Activated T-cell treated with anti-CD3 and anti-CD28 coated beads for 1 hour (primary cell): ENCODE data around the gene RPTOR.

Experiments used
- DNase-seq: peaks from one replicate; pipeline ENCODE4 v3.0.0-alpha.2; 2020; ENCODE audit warnings: low read depth

Gene RPTOR

DNA sequence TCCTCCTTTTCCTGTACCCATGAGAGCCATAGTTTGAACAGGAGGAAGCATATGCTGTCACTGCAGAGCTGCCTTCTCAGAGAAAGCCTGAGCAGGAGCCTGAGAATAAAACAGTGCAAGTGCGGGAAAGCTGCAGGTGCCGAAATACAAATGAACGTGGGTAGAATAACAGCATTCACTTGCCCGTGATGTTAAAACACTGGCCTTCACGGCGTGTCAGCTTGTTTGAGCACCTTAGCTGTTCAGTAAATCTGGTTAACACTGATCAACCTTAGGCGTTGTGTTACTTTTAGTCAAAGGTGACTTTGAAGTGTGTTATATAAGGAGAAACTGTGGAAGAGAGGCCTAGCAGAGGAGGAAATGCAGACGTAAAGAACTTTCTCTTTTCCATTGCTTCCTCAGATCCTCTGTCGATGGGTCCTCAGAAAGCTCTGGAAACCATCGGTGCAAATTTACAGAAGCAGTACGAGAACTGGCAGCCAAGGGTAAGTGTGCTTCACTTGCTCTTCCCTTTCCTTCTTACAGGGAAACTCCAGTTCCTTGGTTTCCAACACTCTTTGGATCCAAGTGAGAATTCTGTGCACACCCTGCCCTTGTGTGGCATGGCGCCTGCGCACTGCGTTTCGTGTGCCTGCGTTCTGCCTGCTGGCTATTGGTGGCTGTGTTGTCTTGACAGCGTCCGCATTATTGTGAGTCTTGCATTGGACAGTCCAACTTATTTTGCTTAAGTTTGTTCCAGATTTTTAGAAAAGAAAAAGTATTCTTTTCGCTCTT, 98.9 kb downstream of the RPTOR start:
- no peak for DNase-seq

DNA sequence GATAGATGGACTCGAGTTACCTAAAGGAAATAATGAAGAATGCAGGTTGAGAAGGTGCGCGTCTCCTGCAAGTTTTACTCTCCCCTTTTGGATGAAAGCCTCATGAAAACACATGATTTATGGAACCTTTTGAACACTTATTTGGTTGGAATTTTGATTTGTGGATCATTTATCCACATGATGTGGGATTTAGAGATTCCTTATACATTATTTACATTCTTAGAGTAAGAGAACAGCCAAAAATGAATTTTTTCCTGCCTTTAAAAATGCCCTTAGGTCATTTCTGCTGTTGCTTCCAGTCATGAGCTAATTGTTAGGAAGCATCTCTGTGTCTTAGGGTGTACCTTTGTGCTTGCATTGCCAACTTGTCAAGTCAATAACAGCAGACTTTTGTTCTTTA, 99.9 kb downstream of the RPTOR start:
- no peak for DNase-seq

DNA sequence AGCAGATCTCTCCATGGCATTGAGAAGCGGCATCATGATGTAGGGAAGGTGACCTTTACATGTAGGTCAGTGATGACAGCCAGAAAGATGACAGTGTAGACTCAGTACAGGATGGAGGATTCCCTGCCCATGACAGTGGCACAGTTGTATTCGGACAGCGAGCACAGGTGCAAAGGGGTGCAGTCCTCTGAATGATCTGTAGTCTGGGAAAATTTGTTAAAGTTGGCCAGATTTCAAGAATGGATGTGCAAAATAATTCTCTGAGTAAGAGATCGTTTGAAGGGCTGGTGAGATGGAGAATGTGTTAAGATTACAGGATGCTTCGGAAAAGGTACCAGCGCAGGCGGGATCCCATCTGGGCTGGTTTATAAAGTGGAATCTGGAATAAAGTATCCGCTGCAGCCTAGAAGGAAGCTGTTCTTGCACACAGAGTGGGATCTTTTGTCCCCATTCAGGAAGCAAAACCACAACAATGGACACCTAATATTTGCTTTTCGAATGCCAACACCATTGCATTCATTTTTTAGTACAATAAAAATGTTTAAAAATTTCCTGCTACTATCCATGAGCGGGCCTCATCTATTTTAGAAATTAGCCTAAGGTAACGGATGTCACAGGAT, 101.2 kb downstream of the RPTOR start:
- DNase-seq: no peak

DNA sequence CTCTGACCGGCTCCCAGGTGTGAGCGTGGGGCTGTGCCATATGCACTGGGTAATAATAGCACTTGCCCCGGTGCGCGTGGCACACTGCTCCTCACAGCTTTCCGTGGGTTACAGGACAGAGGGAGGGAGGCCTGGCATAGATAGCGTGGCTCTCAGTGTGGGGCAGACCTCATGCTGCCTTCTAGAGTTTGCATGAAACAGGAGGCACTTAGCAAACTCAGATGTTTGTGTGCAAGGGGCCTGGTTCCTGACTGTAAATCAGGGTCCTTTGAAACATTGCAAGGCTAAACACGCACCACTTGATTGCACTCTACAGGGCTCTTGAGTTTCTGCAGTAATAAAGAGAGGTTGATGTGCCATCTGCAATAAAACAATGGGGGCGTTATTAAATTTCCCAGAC, 101.7 kb downstream of the RPTOR start:
- DNase-seq: no peak

DNA sequence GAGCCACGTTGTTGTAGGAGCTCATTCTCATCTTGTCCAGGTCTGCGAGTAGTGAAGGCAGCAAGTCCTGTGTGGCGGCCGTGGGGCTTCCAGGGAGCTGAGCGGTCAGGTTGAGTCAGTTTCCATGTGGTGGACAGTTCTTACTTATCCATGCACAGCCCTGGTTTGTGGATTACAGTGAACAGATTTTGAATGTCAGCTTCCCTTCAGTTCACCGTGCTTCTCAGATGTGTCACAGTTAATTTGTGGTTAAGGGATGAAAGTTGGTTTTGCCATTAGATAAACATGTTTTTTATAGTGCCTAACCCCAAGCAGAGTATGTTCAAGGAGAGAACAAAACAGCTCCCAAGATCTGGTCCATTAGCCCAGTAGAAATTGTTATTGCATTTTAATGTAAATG, 103.1 kb downstream of the RPTOR start:
- no peak for DNase-seq

DNA sequence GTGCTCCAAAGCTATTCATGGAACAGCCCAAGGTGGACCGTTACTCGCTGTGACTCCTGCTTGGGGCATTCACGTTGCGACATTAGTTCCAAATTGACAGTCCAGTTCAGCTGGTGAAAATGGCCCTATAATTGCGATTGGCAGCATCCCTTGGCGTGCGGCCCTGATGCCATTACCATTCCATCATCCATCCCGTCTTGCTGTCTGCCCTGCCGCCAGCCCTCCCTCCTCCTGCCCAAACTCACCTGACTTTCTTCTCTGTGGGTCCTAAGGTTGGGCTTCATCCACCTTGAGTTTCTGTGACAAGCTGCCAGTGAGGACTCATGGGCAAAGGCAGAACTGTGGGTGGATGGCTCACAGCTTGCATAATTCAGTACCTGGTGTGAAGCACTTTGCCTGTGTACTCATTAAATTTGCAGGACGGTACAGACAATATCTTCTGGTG, 104.6 kb downstream of the RPTOR start:
- DNase-seq: no peak

DNA sequence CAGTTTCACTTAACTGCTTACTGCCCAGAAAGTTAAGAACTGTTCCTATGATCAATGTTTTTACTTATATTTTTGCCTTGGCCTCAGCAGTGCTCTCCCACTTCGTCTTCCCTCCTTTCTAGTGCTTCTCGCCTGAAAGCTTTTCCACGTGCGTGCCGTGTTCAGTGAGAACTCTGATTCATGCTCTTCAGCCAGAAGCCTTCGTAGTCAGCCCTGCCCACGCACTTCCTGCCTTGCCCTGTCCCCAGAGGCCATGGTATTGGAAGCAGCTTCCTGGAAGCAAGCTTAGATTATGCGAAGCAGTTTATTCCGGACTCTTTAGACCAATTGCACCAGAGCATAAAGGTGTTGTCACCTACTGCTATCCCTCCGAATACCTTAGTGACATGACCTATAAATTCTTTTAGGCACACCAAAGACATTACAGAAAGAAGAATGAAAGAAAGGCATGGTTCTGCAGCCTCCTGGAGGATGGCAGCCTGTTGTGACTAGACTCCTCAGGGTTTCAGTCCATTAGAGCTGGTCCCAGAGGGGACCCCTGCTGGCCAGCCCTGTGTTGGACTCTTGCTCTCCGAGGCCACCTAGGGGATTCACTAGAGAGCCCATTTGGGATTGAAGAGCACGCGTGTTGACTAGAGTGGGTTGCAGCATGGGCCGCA, 105.2 kb downstream of the RPTOR start:
- peak; percentile 33 for DNase-seq

DNA sequence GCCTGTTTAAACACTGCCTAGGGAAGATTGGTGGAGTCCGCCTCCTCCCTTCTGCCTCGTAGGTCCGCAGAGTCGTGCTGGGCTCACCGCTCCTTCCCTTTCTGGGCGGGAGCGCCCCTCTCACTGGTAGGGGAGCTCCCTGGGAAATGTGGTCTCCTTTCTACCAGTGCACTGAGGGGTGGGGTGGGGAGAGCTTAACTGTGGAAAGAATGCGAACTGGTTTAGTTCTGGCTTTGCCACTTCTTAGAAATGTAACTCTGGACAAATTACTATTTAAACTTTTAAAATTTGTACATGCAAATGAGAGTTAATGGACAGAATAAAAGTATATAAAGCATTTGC, 105.7 kb downstream of the RPTOR start:
- no peak for DNase-seq

DNA sequence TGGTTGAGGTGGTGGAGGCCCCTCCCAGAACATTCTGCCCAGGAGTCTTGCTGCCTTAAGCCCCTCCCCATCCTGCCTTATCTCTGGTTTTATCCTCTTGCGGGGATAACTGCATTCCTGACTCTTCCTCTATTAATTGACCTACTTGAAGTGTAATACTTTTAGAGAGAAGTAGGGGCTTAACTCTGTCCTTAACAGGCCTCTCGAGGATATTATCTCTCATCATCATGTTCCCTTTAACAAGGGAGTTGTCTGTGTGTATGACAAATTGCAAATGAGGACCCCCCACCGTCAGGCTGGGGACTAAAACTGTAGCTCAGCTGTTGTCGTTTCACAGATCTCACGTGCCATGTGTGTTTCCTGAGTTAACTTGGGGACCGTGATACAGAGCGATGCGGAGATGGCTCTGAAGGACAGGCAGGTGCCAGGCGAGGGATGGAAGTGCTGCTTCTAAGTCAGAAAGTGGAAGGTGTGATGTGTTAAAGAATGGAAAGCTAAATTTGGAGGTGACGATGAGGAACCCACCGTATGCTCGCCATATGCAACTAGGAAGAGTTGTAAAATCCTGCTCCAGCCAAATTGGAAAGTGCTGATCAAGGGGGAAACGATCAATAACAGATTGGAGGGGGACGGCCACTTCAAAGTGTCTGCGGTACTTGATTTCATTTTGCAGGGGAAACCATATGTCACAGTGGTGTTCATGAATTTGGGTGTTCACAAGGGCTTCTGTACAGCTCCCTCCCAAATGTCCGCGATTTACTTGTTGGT, 106.3 kb downstream of the RPTOR start:
- DNase-seq: no peak

DNA sequence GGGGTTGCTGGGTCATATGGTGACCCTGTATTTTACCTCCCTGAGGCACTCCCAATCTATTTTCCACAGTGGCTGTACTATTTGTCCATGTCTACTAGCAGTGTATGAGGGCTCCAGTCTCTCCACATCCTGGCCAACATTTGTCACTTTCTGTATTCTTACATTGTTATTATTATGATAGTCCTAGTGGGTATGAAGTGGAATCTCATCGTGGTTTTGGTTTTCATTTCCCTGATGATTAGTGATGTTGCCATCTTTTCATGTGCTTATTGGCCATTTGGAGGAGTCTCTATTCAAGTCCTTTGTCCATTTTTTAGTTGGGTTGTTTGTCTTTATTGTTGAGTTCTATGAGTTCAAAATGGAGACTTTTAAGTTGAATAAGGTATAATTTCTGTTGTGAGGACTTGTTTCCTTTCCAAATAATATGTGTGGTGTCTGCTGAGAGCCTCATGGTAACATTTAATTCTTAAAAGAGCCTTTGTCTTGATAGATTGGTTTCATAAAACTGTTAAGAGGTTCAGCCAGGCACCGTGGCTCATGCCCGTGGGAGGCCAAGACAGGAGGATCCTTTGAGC, 108.2 kb downstream of the RPTOR start:
- DNase-seq: no peak

DNA sequence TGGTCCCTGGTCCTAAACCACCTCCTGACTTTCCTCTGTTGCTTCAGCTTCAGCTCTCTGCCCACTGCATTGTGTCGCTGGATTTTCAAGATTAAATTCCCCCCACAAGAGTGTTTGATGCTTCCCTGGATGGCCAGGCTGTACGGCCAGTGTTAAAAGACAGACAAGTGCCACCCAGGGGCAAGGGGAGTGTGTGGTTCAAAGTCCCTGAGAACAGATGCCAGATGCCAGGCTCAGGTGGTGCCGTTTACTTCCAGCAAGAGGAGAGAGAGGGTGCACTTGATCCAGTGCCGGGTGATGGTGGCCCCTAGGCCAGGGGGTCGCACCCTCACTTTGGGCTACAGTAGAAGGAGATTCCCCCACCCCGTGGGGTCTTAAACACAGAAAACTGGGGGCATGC, 109.2 kb downstream of the RPTOR start:
- DNase-seq: no peak

DNA sequence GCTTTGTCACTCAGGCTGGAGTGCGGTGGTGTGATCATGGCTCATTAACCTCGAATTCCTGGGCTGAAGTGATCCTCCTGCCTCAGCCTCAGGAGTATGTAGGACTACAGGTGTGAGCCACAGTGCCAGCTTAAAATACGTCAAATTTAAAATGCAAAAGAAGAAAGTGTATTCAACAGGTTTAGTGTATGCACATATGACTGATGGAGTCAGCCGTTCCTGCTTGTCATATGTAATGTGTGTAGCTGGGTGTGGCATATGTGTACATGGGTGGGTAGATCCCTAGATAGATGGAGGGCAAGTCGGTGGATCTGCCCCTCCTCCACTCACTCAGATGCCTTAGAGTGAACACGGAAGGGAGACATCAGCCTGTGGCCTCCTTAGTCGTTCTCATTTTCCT, 111.0 kb downstream of the RPTOR start:
- no peak for DNase-seq

DNA sequence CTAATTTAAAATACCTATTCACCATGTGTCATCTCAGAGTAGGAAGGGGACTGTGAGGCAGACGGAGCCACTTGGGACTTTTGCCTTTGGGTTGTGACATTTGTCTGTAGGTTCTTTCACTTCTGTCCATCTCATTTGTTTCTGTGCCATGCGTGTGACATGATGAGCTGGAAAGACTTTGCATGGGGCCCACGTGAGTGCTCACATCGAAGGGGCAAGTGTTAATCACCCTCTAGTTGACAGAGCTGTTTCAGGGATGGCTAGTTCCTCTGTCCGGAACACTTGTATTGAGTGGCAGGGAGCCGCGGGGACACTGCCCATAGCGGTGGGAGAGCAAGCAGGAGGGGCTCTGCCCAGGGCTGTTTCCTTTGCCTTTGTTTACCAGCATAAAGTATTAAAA, 112.0 kb downstream of the RPTOR start:
- DNase-seq: no peak

DNA sequence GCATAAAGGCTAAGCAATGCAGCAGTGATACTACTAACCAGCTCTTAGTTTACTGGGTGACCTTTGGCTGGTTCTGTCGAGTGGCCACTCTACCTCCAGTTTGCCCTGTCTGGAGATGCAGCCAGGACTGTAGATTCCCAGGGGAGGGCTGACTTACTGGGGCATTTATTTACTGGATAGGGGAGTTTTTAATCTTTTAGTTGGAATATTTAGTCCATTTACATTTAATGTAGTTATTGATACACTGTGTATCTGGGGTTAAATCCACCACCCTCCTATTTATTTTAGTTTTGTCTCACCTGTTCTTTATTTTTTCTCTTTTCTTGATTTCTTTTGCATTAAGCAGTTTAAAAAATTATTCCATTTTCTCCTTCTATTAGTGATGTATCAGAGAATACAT, 112.9 kb downstream of the RPTOR start:
- DNase-seq: no peak

DNA sequence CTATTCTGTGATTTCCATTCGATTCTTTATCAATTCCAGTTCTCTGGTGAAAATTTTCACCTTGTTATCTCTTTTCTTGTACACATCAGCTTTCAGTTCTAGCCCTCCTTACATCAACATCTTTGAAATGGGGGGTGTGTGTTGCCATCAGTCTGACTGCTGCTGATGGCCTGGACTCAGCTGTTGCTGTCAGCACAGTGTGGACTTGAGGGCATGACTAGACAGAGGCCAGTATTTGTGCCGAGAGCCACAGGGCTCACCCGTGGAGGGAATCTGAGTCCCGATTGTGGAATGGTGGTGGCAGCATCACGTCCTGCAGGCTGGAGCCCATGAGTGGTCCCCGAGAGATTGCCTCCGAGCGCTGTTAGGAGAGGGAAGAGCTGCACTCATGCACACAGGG, 114.2 kb downstream of the RPTOR start:
- no peak for DNase-seq

DNA sequence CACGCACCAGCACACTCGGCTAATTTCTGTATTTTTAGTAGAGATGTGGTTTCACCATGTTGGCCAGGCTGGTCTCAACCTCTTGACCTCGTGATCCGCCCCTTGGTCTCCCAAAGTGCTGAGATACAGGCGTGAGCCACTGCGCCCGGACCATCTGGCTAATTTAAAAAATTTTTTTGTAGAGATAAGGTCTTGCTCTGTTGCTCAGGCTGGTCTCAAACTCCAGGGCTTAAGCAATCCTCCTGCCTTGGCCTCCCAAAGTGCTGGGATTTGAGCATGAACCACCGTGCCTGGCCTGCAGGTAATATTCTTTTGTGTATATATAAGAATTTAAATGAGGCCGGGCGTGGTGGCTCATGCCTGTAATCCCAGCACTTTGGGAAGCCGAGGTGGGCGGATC, 115.0 kb downstream of the RPTOR start:
- no peak for DNase-seq

DNA sequence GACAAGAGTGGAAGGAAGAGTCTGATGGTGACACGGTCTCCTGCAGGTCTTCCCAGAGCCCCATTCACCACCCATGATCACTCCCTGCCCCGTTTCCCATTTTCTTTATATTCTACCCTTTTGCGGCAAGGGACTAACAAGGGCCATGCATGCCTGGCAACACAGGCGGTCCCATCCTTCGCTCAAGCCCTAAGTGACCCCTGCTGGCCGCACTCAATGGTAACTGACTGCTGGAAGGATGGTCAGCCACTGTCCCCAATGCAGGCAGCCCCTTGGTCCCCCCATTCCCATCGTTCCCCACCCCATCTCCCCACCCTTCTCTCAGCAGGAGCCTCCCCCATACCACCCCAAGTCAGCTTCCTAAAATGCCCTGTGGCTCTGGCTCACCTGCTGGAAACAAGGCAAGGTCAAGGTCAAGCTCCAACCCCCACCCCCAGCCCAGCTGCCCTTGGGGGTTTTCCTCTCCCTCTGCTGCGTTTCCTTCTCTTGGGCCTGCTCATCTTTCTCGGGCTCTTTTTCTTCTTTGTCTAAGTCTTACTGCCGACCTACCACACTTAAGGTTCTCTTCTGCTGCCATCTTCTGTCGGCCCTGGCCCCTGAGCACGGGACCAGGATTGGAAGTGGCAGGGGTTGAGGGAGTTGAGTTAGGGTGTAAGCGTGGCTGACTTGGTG, 116.0 kb downstream of the RPTOR start:
- DNase-seq: no peak

DNA sequence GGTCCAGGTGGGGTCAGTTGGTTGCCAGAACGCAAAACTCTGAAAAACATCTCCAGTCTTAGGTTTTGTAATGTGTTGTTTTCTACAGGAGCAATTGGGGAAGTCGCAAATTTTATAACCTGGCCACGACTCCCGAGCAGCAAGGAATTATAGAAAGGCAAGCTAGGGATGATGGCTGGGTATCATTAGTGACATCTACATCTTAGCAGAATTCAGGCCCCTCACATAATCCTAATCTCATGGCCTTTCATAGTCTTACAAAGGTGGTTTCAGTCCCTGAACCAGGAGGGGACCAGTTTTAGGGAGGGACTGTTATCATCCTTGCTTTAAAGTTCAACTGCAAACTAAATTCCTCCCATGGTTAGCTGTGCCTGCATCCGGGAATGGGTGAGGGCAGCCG, 117.9 kb downstream of the RPTOR start:
- no peak for DNase-seq

DNA sequence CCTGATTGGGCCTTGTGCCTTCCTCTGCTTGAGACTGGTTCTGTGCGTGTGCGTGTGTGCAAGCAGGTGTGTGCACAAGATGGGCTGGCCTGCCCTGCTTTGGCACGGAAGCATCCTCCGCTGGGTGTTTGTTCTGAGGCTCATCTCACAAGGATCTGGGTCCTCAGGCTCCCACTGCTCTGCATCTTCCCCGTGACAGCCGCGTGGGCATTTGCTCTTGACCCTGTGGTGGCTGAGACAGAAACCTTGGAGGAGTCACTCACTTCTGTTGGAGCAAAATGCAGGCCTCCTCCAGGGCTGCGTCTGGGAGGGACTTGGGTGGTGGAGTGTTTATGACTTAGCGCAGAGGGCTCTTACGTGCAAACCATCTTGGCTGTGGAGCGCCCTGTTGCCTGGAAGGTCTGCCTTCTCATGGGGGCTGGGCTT, 119.2 kb downstream of the RPTOR start:
- DNase-seq: peak; percentile 19

DNA sequence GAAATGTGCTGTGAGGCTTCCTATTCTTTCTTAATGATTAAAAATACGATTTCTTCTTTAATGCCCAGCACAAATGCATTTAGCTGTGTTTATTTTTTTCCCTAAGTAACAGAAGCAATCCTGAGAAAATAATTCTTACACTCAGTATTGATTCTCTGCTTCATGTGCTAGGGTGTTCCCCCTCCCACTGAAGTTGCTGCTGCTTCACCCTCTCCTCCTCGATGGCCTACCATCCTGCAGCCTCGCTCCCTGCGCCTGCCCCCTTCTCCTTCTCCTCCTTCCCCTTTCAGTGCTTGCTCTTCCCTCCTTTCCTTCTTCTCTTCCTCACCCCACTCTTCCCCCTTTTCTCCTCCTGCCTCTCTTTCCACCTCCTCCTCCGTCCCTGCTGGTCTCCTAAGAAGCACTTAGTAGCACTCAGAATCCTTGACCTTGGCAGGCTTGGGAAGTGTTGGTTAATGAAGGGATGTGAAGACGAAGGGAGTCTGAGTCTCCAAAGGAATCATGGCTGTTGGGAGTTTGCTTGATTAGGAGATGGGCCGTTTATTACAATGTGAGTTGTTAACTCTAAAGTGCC, 119.7 kb downstream of the RPTOR start:
- no peak for DNase-seq

DNA sequence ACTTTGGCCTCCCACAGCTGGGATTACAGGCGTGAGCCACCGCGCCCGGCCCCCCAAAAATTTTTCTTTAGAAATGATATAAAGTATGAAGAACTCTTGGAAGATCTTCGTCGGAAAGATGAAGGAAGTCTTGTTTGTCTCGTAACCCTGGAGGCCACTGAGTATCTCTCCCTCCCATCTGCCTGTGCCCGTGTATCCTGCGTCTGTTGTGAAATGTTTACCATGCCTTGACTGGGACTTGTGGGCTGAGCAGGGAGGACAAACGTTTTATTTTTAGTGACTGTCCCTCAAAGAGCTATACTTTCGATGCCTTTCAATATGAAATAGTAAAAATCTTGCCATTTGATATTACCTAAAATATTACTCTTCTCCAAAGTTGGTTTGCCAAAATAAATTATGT, 121.2 kb downstream of the RPTOR start:
- DNase-seq: no peak
